Lower leg skin (tissue), 4 donors: Measurements from ENCODE around the gene HDGFL2. TPM values are rescaled to one million over a fixed set of nuclear protein-coding genes. Genes with fewer than 3 reads are reported as not detected.
A peak's percentile ranks its signal among the peaks of the same experiment; 100 is the strongest.

ENCODE experiments used
- DNase-seq, 2 donors: peaks; one replicate each; pipeline ENCODE4 v3.0.0-alpha.2; 2019; ENCODE audit warnings: low spot score in 2 of 2
- H3K4me3 ChIP-seq: fragments of 200-600 bp; sonication (generic); 2 replicates; pipeline ENCODE4 v1.5.1; 2017; ENCODE audit warnings: mild to moderate bottlenecking, low read depth; ENCODE audit not compliant: poor library complexity, severe bottlenecking
- CTCF ChIP-seq, 3 donors: fragments of 450-650 bp; IDR thresholded peaks; one replicate each; pipeline ENCODE4 v1.5.1; 2016; ENCODE audit warnings: antibody characterized with exemption in 3 of 3, mild to moderate bottlenecking in 3 of 3, moderate library complexity in 2 of 3
- POLR2A ChIP-seq, 2 donors: fragments of 450-650 bp; IDR thresholded peaks; one replicate each; pipeline ENCODE4 v1.6.1; 2016 to 2017; ENCODE audit warnings: antibody characterized with exemption in 2 of 2, mild to moderate bottlenecking in 1 of 2, moderate library complexity in 1 of 2
- WGBS, 2 donors: methylation state at CpG; one replicate each; pipeline ENCODE4 v1.1.5; 2018; 5-methylcytosine and 5-hydroxymethylcytosine counted together
- intact Hi-C: fragments of 100-400 bp; cut with DNase I; formaldehyde crosslinking; loops from one replicate; pipeline ENCODE4 v1.15.0; 2023; ENCODE audit warnings: low total_unique reads
- total RNA-seq, 4 donors: library from RNA; depleted of rRNA; stranded (reverse); fragments of >200 nt; gene quantifications; one replicate each; pipeline ENCODE4 v1.1.0, GENCODE V29; 2016

Gene HDGFL2
- total RNA-seq, 4 donors from 2014 or later = 20.9 to 36.4 (median 30.1) TPM

GRCh38 chr19:4473011-4473762 is 1.1 kb downstream of the HDGFL2 start:
- H3K4me3 ChIP-seq = peak overlapping the region; percentile 45
- TF ChIP-seq CTCF (IDR thresholded peaks at IDR 0.05) = no peak
- WGBS, 2 donors = 16% methylated on average over 21 to 25 of the region's 25 CpGs
- intact Hi-C loops = no loop called here
- no peak for DNase-seq

- intact Hi-C loops = no loop called here
- TF ChIP-seq POLR2A (IDR thresholded peaks at IDR 0.05) = no peak
- no peak for TF ChIP-seq CTCF (IDR thresholded peaks at IDR 0.05)
- 38 to 39% methylated on average over 20 to 23 of the region's 23 CpGs for WGBS, 2 donors
- no peak overlapping the region for H3K4me3 ChIP-seq
- no peak for DNase-seq
Measured at GRCh38 chr19:4473763-4474513, 1.8 kb downstream of the HDGFL2 start.

GRCh38 chr19:4474514-4475022 is 2.5 kb downstream of the HDGFL2 start:
- no peak for TF ChIP-seq POLR2A (IDR thresholded peaks at IDR 0.05)
- TF ChIP-seq CTCF (IDR thresholded peaks at IDR 0.05) = no peak
- no peak overlapping the region for H3K4me3 ChIP-seq
- intact Hi-C loops = no loop called here
- WGBS, 2 donors = 38 to 41% methylated on average over 9 to 12 of the region's 13 CpGs
- DNase-seq = no peak

- H3K4me3 ChIP-seq = no peak overlapping the region
- WGBS, 2 donors = 82 to 83% methylated on average over 16 of the region's 16 CpGs
- intact Hi-C loops = no loop called here
- DNase-seq = no peak
- TF ChIP-seq POLR2A (IDR thresholded peaks at IDR 0.05) = no peak
- no peak for TF ChIP-seq CTCF (IDR thresholded peaks at IDR 0.05)
Measured at GRCh38 chr19:4477034-4477801, 5.1 kb downstream of the HDGFL2 start.

GRCh38 chr19:4482721-4483364 is 10.7 kb downstream of the HDGFL2 start:
- TF ChIP-seq CTCF (IDR thresholded peaks at IDR 0.05) = no peak
- no peak for TF ChIP-seq POLR2A (IDR thresholded peaks at IDR 0.05)
- DNase-seq = no peak
- intact Hi-C loops = no loop called here
- WGBS, 2 donors = 90 to 94% methylated on average over 35 of the region's 35 CpGs
- no peak overlapping the region for H3K4me3 ChIP-seq
